ENCODE results near the gene TASP1.

The TASP1 gene

DNA sequence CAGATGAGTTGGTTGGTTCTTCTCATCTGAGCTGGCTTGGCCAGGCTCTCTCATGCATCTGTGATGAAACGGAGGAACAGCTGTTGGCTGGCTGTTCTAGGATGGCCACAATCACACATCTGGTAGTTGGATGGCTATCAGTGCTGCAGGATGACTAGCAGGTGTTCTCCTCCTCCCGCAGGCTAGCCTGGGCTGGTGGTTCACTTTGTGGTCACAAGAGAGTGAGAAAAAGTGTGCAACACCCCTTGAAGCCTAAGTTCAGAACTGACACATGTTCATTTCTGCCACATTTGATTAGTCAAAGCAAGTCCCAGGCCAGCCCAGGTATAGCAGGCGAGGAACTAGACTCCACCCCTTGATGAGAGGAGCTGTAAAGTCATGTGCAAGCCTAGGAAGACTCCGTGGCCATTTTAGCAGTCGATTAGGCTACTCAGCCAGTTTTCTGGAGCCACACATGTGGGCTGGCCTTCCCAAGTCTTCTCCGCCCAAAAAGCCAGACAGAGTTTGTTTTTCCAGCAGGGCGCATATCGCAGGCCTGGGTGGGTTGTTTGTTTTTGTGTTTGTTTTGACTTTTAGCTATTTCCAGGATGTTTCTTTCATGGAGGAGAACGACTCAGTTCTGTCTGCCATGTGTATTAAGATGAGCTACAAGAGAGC, 296.9 kb downstream of the TASP1 start:
- DNase-seq, result no peak

DNA sequence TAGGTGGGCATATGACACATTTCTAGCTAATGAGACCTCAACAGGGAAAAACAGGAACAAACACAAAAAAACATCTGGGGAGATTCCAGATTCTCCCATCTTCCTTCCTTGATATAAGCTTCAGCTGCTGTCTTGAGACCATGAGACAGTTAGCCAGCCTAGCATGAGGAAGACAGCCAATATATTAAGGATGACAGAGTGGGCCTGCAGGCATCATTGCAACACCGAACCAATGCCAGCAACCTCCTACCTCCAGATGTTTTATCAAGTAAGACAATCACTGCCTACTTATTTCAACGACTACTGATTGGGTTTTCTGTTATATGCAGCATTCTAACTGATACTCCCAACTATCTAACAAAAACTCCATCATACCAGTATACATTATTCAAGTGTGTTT, 298.6 kb downstream of the TASP1 start:
- DNase-seq, result no peak
